HCT116 (cell line): Measurements from ENCODE around the gene RPL28. TPM values are rescaled to one million over a fixed set of nuclear protein-coding genes. Genes with fewer than 3 reads are reported as not detected.

Experiments used
- ATAC-seq: fragments of 200-7000 bp; cut with Tn5 transposase; 2 replicates; pipeline ENCODE4 v1.9.1; 2020; ENCODE audit warnings: mild to moderate bottlenecking, moderate library complexity
- BruUV-seq: library from RNA; stranded (reverse); fragments of 400-500 nt; replicated peaks from 2 replicates; lab custom pipeline; 2021; lab: Mats Ljungman, UMichigan
- CTCF ChIA-PET: fragments of 300-600 bp; sonication (Branson Sonifier 250); formaldehyde crosslinking; loops from one replicate; lab custom pipeline; 2021; ENCODE audit warnings: antibody characterized with exemption; lab: Charles Lee
- POLR2A ChIA-PET: fragments of 300-600, 350-600 bp; sonication (Branson Sonifier 250); formaldehyde crosslinking; loops from one replicate; lab custom pipeline; 2021; ENCODE audit warnings: antibody characterized with exemption; lab: Charles Lee
- RAD21 ChIA-PET, 2 experiments: fragments of 300-600 bp; sonication (Branson Sonifier 250); formaldehyde crosslinking; loops; one replicate each; lab custom pipeline; 2023; ENCODE audit warnings: low total read pairs in 2 of 2; ENCODE audit not compliant: uncharacterized antibody in 2 of 2, unreplicated experiment in 2 of 2, low non-redundant PET in 1 of 2; lab: Charles Lee
- DNase-seq: peaks from one replicate; pipeline ENCODE4 v3.0.0-alpha.2; 2010; ENCODE audit warnings: low read depth, low spot score
- H2AFZ ChIP-seq: fragments of 200-600 bp; shearing (Covaris generic), sonication (generic); 2 replicates; pipeline ENCODE4 v1.6.1; 2017; ENCODE audit warnings: low read depth, mixed run types, mixed read lengths, antibody characterized with exemption, low read length; ENCODE audit not compliant: poor library complexity, severe bottlenecking
- H3K27ac ChIP-seq: 2 replicates; pipeline ENCODE4 v1.5.1; 2012; ENCODE audit warnings: low read depth, low read length
- H3K27me3 ChIP-seq: fragments of 200-600 bp; sonication (generic); 2 replicates; pipeline ENCODE4 v1.6.1; 2016; ENCODE audit warnings: mixed run types, low read length, mixed read lengths; ENCODE audit not compliant: insufficient read depth
- H3K36me3 ChIP-seq, 2 experiments: fragments of 200-500 bp in 1 of 2; fragments of 200-600 bp in 1 of 2; sonication (Bioruptor generic) in 1 of 2; sonication (generic) in 1 of 2; 2 replicates each; pipeline versions ENCODE4 v1.5.1 to v1.6.1; 2014 to 2016; ENCODE audit warnings: low read length in 2 of 2, inconsistent platforms in 1 of 2, mixed read lengths in 1 of 2, mixed run types in 1 of 2; ENCODE audit not compliant: insufficient read depth in 2 of 2, control insufficient read depth in 1 of 2
- H3K4me1 ChIP-seq, 2 experiments: fragments of 200-600 bp in 1 of 2; sonication (generic) in 1 of 2; 2 replicates each; pipeline versions ENCODE4 v1.5.1 to v1.6.1; 2012 to 2017; ENCODE audit warnings: low read length in 2 of 2, inconsistent platforms in 1 of 2, mild to moderate bottlenecking in 1 of 2, mixed read lengths in 1 of 2, mixed run types in 1 of 2, moderate library complexity in 1 of 2; ENCODE audit not compliant: insufficient read depth in 2 of 2, control insufficient read depth in 1 of 2
- H3K4me2 ChIP-seq: fragments of 200-600 bp; sonication (generic); 2 replicates; pipeline ENCODE4 v1.6.1; 2017; ENCODE audit warnings: mixed run types, low read length, mixed read lengths
- H3K4me3 ChIP-seq, 2 experiments: fragments of 200-600 bp in 1 of 2; sonication (generic) in 1 of 2; replicated peaks in 1 of 2; 2 replicates each; pipeline ENCODE4 v1.5.1; 2011 to 2016; ENCODE audit warnings: low read length in 2 of 2, control low read depth in 1 of 2, low read depth in 1 of 2, mild to moderate bottlenecking in 1 of 2, mixed read lengths in 1 of 2, mixed run types in 1 of 2
- H3K79me2 ChIP-seq: fragments of 200-600 bp; sonication (generic); 2 replicates; pipeline ENCODE4 v1.6.1; 2017; ENCODE audit warnings: mild to moderate bottlenecking, mixed run types, low read length, moderate library complexity, mixed read lengths; ENCODE audit not compliant: insufficient read depth
- H3K9ac ChIP-seq: fragments of 200-600 bp; sonication (generic); 2 replicates; pipeline ENCODE4 v1.6.1; 2016; ENCODE audit warnings: low read length, mixed read lengths
- H3K9me2 ChIP-seq: fragments of 200-600 bp; sonication (generic), shearing (Covaris generic); 2 replicates; pipeline ENCODE4 v1.6.1; 2017; ENCODE audit warnings: mixed run types, mild to moderate bottlenecking, moderate library complexity; ENCODE audit not compliant: insufficient read depth
- H3K9me3 ChIP-seq, 2 experiments: fragments of 200-500 bp in 1 of 2; fragments of 200-600 bp in 1 of 2; sonication (Bioruptor generic) in 1 of 2; sonication (generic) in 1 of 2; 2 replicates each; pipeline ENCODE4 v1.6.1; 2014 to 2017; ENCODE audit warnings: low read length in 2 of 2, mixed read lengths in 2 of 2, inconsistent platforms in 1 of 2, low read depth in 1 of 2, mild to moderate bottlenecking in 1 of 2, mixed run types in 1 of 2, moderate library complexity in 1 of 2; ENCODE audit not compliant: control insufficient read depth in 1 of 2, insufficient read depth in 1 of 2
- H4K20me1 ChIP-seq: fragments of 200-600 bp; sonication (generic), shearing (Covaris generic); 2 replicates; pipeline ENCODE4 v1.6.1; 2017; ENCODE audit warnings: mixed run types, mild to moderate bottlenecking, moderate library complexity; ENCODE audit not compliant: insufficient read depth
- EZH2phosphoT487 ChIP-seq: fragments of 200-600 bp; IDR thresholded peaks from 2 replicates; pipeline ENCODE4 v1.6.1; 2018; ENCODE audit warnings: antibody characterized with exemption, borderline replicate concordance
- JUND ChIP-seq: IDR thresholded peaks from 2 replicates; pipeline ENCODE4 v1.6.1; 2012
- MAX ChIP-seq: IDR thresholded peaks from 2 replicates; pipeline ENCODE4 v1.6.1; 2012
- SIN3A ChIP-seq: IDR thresholded peaks from 2 replicates; pipeline ENCODE4 v1.6.1; 2012; ENCODE audit warnings: low read depth
- SRF ChIP-seq: IDR thresholded peaks from 2 replicates; pipeline ENCODE4 v1.6.1; 2012; ENCODE audit warnings: low read depth
- ZBTB33 ChIP-seq: IDR thresholded peaks from 2 replicates; pipeline ENCODE4 v1.6.1; 2011; ENCODE audit warnings: mild to moderate bottlenecking, low read length, moderate library complexity; ENCODE audit not compliant: insufficient replicate concordance; ENCODE audit errors: extremely low read depth
- intact Hi-C: fragments of 100-400 bp; cut with micrococcal nuclease; formaldehyde crosslinking; loops from 2 replicates; pipeline ENCODE4 v1.10.0; 2022
- total RNA-seq: library from RNA; stranded (reverse); gene quantifications from one replicate; pipeline ENCODE4 v1.2.1, GENCODE V29; 2021; ENCODE audit not compliant: unreplicated experiment

RPL28 gene
- total RNA-seq, 1 experiment from 2014 or later = 3,050 TPM

DNA sequence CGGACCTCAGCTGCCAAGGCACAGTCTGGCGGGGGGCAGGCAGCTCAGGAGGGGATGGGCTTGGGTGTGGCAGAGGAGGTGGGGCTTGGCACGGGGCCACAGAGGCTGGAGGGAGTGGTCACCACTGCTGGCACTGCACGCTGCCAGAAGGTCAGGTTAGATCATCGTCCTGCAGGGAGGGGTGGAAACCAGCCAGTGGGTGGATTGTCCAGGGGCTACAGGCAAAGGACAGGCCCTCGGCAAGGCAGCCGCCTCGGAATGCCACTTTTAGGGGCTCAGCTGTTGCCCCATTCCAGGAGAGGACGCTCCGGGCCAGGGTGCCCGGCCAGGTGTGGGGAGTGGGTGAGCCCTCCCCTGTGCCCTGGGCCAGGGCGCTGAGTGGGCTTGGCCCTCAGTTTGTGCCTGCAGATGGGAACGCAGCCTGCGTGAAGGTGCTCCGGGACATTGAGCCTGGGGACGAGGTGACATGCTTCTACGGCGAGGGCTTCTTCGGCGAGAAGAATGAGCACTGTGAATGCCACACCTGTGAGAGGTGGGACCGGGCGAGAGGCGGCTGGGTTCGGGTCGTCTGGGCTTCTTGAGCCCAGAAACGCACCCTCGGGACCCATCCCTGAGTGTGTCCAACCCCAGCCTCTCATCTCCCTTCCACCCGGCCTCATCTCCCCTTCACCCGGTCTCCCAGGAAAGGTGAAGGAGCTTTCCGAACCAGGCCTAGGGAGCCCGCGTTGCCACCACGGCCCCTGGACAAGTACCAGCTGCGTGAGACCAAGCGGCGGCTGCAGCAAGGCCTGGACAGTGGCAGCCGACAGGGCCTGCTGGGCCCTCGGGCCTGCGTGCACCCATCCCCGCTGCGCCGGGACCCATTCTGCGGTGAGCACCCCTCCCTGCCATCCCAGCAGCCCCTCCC is 39.7 kb upstream of the RPL28 start:
- peak overlapping the region; percentile 31; the same call in 1 of the 2 replicates for H3K27ac ChIP-seq
- peaks cover 10 to 30% of the 10 kb centered on the region in 2 experiments; a peak in 3 of 4 replicates for H3K4me1 ChIP-seq
- peaks cover 4 to 5% of the 10 kb centered on the region in 2 experiments; a peak in 3 of 4 replicates for H3K36me3 ChIP-seq
- intact Hi-C loops = no loop called here
- ChIA-PET RAD21 (no interaction called here), CTCF (interaction anchor here (1.2 kb wide), 1 partner anchor 45 kb away, joined by 3 read pairs; no protein-coding TSS in a partner anchor), POLR2A (no interaction called here)
- H3K9me2 ChIP-seq = no peaks in the 10 kb centered on the region
- no peak overlapping the region for H3K9ac ChIP-seq
- no peaks in the 10 kb centered on the region for H3K9me3 ChIP-seq
- DNase-seq = no peak
- H3K4me3 ChIP-seq = no peak overlapping the region
- TF ChIP-seq SRF (no peak), EZH2phosphoT487 (no peak), JUND (no peak), SIN3A (no peak), MAX (no peak), ZBTB33 (no peak)
- ATAC-seq = no peak
- peak overlapping the region; percentile 17; the same call in 1 of the 2 replicates for H3K4me2 ChIP-seq
- no peak overlapping the region for H2AFZ ChIP-seq
- no TSS peak for BruUV-seq
- no peaks in the 10 kb centered on the region for H3K27me3 ChIP-seq
- no peaks in the 10 kb centered on the region for H4K20me1 ChIP-seq
- H3K79me2 ChIP-seq = no peaks in the 10 kb centered on the region
